TTC549 (cell line): ENCODE results near the gene NAALADL2.

ENCODE experiments used
- FAIRE-seq: peaks from 2 replicates; lab custom pipeline; 2012; peaks lifted over from hg19 to GRCh38; lab: Jason Lieb, UNC

NAALADL2 gene

GRCh38 chr3:174973465-174973864, 114.3 kb downstream of the NAALADL2 start:
- FAIRE-seq = no peak

GRCh38 chr3:174986685-174987084, 127.6 kb downstream of the NAALADL2 start:
- no peak for FAIRE-seq

- FAIRE-seq = no peak
Measured at GRCh38 chr3:175001091-175001490, 142.0 kb downstream of the NAALADL2 start.

- FAIRE-seq = no peak
Measured at GRCh38 chr3:175002732-175003143, 143.6 kb downstream of the NAALADL2 start.

- no peak for FAIRE-seq
Measured at GRCh38 chr3:175003590-175003989, 144.5 kb downstream of the NAALADL2 start.

GRCh38 chr3:175005193-175005592, 146.1 kb downstream of the NAALADL2 start:
- no peak for FAIRE-seq

GRCh38 chr3:175005881-175006280, 146.7 kb downstream of the NAALADL2 start:
- FAIRE-seq = no peak

- FAIRE-seq = no peak
Measured at GRCh38 chr3:175007306-175007705, 148.2 kb downstream of the NAALADL2 start.

- no peak for FAIRE-seq
Measured at GRCh38 chr3:175009295-175009694, 150.2 kb downstream of the NAALADL2 start.

GRCh38 chr3:175015056-175015635, 156.0 kb downstream of the NAALADL2 start:
- no peak for FAIRE-seq

- FAIRE-seq = no peak
Measured at GRCh38 chr3:175018946-175019727, 160.0 kb downstream of the NAALADL2 start.

GRCh38 chr3:175020101-175020500, 161.0 kb downstream of the NAALADL2 start:
- no peak for FAIRE-seq

- no peak for FAIRE-seq
Measured at GRCh38 chr3:175029828-175030227, 170.7 kb downstream of the NAALADL2 start.

GRCh38 chr3:175039875-175040274, 180.7 kb downstream of the NAALADL2 start:
- no peak for FAIRE-seq

- no peak for FAIRE-seq
Measured at GRCh38 chr3:175041369-175041768, 182.2 kb downstream of the NAALADL2 start.

GRCh38 chr3:175046601-175047000, 187.5 kb downstream of the NAALADL2 start:
- FAIRE-seq = no peak

GRCh38 chr3:175047786-175048185, 188.7 kb downstream of the NAALADL2 start:
- FAIRE-seq = no peak

- no peak for FAIRE-seq
Measured at GRCh38 chr3:175057401-175057800, 198.3 kb downstream of the NAALADL2 start.

- FAIRE-seq = no peak
Measured at GRCh38 chr3:175059788-175060187, 200.7 kb downstream of the NAALADL2 start.

- no peak for FAIRE-seq
Measured at GRCh38 chr3:175065497-175065896, 206.4 kb downstream of the NAALADL2 start.

- FAIRE-seq = no peak
Measured at GRCh38 chr3:175066617-175067415, 207.7 kb downstream of the NAALADL2 start.

GRCh38 chr3:175068587-175068986, 209.5 kb downstream of the NAALADL2 start:
- no peak for FAIRE-seq

- no peak for FAIRE-seq
Measured at GRCh38 chr3:175070946-175071345, 211.8 kb downstream of the NAALADL2 start.
